Spleen (tissue), 7 donors: ENCODE data around the gene PRDM5.

Experiments
- POLR2A ChIP-seq, 3 donors: fragments of 450-650 bp; IDR thresholded peaks; one replicate each; pipeline ENCODE4 v1.5.1; 2017; ENCODE audit warnings: antibody characterized with exemption in 3 of 3, mild to moderate bottlenecking in 1 of 3
- POLR2AphosphoS5 ChIP-seq, 3 donors: sonication (generic); formaldehyde crosslinking; IDR thresholded peaks; one replicate each; pipeline ENCODE4 v1.5.1; 2017; ENCODE audit warnings: antibody characterized with exemption in 3 of 3
- TF ChIP-seq, protein P1 (sequence below), 11 experiments: fragments of 200-600 bp in 7 of 11; fragments of 450-650 bp in 4 of 11; sonication (generic) in 4 of 11; IDR thresholded peaks in 8 of 11; conservative IDR thresholded peaks in 3 of 11; 1 replicate in 7 of 11; 2 replicates in 4 of 11; pipeline versions ENCODE4 v1.4.0 to v1.8.0; 2016 to 2021; ENCODE audit warnings: antibody characterized with exemption in 11 of 11, inconsistent platforms in 4 of 11, mild to moderate bottlenecking in 1 of 11
- donor health status: DM: no; HTN: no; CAD: no; lungs with moderate emphysema.
- donor health status: DM: no; HTN: no; CAD: no.
- donor health status: DM: no; HTN: no; CAD: no.

GRCh38 chr4:120765260-120765680 lies 157.3 kb downstream of the PRDM5 start:
- TF ChIP-seq, protein P1, sequence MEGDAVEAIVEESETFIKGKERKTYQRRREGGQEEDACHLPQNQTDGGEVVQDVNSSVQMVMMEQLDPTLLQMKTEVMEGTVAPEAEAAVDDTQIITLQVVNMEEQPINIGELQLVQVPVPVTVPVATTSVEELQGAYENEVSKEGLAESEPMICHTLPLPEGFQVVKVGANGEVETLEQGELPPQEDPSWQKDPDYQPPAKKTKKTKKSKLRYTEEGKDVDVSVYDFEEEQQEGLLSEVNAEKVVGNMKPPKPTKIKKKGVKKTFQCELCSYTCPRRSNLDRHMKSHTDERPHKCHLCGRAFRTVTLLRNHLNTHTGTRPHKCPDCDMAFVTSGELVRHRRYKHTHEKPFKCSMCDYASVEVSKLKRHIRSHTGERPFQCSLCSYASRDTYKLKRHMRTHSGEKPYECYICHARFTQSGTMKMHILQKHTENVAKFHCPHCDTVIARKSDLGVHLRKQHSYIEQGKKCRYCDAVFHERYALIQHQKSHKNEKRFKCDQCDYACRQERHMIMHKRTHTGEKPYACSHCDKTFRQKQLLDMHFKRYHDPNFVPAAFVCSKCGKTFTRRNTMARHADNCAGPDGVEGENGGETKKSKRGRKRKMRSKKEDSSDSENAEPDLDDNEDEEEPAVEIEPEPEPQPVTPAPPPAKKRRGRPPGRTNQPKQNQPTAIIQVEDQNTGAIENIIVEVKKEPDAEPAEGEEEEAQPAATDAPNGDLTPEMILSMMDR (IDR thresholded peaks at IDR 0.05 in 8 of 11, conservative IDR thresholded peaks at IDR 0.05 in 3 of 11), result no peak
- TF ChIP-seq POLR2AphosphoS5 (IDR thresholded peaks at IDR 0.05) (no peak), POLR2A (IDR thresholded peaks at IDR 0.05) (no peak)
